Measurements from ENCODE around the gene CKB. TPM values are rescaled to one million over a fixed set of nuclear protein-coding genes. Genes with fewer than 3 reads are reported as not detected.

CKB gene
- total RNA-seq, 4 donors from 2014 or later, result 75.6 to 249 (median 141) TPM

DNA sequence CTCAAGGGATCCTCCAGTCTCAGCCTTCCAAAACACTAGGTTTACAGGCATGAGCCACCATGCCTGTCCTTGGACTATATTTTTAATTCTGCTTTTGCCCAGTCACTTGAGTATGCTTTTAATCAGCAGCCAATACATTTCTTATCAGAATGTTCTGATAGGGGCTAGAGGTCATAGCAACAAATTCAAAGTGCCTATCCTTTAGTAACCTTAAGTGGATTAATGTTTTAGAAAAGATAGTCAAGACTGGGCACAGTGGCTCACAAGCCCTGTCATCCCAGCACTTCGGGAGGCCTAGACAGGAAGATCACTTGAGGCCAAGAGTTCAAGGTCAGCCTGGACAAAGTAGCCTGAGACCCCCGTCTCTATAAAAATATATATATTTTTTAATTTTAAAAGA lies 37.1 kb downstream of the CKB start:
- no peak overlapping the region for H3K27ac ChIP-seq
- H3K4me3 ChIP-seq, result no peak overlapping the region
- no peaks in the 10 kb centered on the region for H3K9me3 ChIP-seq
- WGBS, 2 donors, result 94% methylated on average over 2 of the region's 2 CpGs
- TF ChIP-seq EP300 (IDR thresholded peaks at IDR 0.05), result no peak
- TF ChIP-seq, protein P1, sequence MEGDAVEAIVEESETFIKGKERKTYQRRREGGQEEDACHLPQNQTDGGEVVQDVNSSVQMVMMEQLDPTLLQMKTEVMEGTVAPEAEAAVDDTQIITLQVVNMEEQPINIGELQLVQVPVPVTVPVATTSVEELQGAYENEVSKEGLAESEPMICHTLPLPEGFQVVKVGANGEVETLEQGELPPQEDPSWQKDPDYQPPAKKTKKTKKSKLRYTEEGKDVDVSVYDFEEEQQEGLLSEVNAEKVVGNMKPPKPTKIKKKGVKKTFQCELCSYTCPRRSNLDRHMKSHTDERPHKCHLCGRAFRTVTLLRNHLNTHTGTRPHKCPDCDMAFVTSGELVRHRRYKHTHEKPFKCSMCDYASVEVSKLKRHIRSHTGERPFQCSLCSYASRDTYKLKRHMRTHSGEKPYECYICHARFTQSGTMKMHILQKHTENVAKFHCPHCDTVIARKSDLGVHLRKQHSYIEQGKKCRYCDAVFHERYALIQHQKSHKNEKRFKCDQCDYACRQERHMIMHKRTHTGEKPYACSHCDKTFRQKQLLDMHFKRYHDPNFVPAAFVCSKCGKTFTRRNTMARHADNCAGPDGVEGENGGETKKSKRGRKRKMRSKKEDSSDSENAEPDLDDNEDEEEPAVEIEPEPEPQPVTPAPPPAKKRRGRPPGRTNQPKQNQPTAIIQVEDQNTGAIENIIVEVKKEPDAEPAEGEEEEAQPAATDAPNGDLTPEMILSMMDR (IDR thresholded peaks at IDR 0.05), result no peak
- no peak for TF ChIP-seq POLR2A (IDR thresholded peaks at IDR 0.05)
- H3K4me1 ChIP-seq, result no peaks in the 10 kb centered on the region
- H3K27me3 ChIP-seq, result no peaks in the 10 kb centered on the region
- peaks cover 0 to 77% (median 4%) of the 10 kb centered on the region in 3 donors for H3K36me3 ChIP-seq
- DNase-seq (ENCODE audit: low spot score in 2 of 2), result no peak

DNA sequence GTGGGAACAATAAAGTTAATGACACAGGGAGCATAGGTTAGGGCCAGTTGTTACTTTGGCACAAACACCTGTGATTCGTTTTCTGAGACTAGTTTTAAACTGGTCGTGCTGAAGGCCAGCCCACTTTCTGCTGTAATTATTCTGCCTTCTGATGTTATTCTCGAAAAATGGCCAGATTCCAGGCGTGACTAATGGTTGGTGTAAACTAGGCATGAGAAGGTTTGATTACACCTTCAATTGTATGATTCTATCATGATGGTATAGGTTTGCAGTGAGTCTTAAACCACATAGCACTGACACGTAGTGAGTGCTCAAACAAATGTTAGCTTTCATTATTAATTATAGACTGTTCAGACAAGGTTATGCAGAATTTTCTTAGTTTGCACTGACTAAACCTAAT lies 39.0 kb downstream of the CKB start:
- Histone ChIP-seq H3K27ac (no peak overlapping the region), H3K27me3 (no peaks in the 10 kb centered on the region), H3K4me1 (no peaks in the 10 kb centered on the region), H3K4me3 (no peak overlapping the region), H3K36me3 (peaks cover 0 to 76% (median 4%) of the 10 kb centered on the region in 3 donors), H3K9me3 (no peaks in the 10 kb centered on the region)
- WGBS, 2 donors, result 53 to 63% methylated on average over 5 of the region's 5 CpGs
- DNase-seq (ENCODE audit: low spot score in 2 of 2), result no peak
- TF ChIP-seq POLR2A (IDR thresholded peaks at IDR 0.05), result no peak
- no peak for TF ChIP-seq EP300 (IDR thresholded peaks at IDR 0.05)
- TF ChIP-seq, protein P1 (IDR thresholded peaks at IDR 0.05), result no peak

GRCh38 chr14:103480595-103480994 lies 42.0 kb downstream of the CKB start:
- Histone ChIP-seq H3K9me3 (no peaks in the 10 kb centered on the region), H3K27ac (no peak overlapping the region), H3K4me1 (no peaks in the 10 kb centered on the region), H3K36me3 (peaks cover 0 to 90% (median 0%) of the 10 kb centered on the region in 3 donors), H3K4me3 (no peak overlapping the region), H3K27me3 (no peaks in the 10 kb centered on the region)
- TF ChIP-seq, protein P1 (IDR thresholded peaks at IDR 0.05), result no peak
- TF ChIP-seq POLR2A (IDR thresholded peaks at IDR 0.05), result no peak
- TF ChIP-seq EP300 (IDR thresholded peaks at IDR 0.05), result no peak
- 77 to 80% methylated on average over 3 of the region's 3 CpGs for WGBS, 2 donors
- DNase-seq (ENCODE audit: low spot score in 2 of 2), result no peak

DNA sequence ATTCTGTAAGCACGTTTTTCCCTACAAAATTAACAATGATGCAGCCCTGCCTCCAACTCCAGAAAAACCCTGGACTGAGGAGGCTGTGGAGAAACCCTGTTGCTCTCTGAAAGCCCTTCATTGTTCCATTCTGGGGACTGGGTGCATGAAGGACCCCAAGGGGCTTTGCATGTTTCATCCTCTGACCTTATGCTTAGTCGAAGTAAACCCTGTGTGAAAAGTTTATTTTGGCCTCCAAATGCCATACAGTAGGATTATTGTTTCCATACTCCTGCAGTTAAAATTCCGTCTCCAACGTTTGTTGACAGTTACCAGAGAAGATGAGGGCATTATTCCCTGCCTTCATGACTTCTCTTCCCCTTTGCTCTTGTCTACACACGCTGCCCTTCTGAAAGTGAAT lies 46.0 kb downstream of the CKB start:
- H3K9me3 ChIP-seq, result no peaks in the 10 kb centered on the region
- no peaks in the 10 kb centered on the region for H3K27me3 ChIP-seq
- H3K27ac ChIP-seq, result no peak overlapping the region
- no peak for DNase-seq (ENCODE audit: low spot score in 2 of 2)
- no peaks in the 10 kb centered on the region for H3K4me1 ChIP-seq
- WGBS, 2 donors, result 29 to 44% methylated on average over 5 of the region's 5 CpGs
- peaks cover 0 to 86% (median 0%) of the 10 kb centered on the region in 3 donors for H3K36me3 ChIP-seq
- TF ChIP-seq EP300 (IDR thresholded peaks at IDR 0.05) (no peak), POLR2A (IDR thresholded peaks at IDR 0.05) (no peak)
- TF ChIP-seq, protein P1 (IDR thresholded peaks at IDR 0.05), result no peak
- H3K4me3 ChIP-seq, result no peak overlapping the region

- Histone ChIP-seq H3K27ac (no peak overlapping the region), H3K4me3 (no peak overlapping the region), H3K36me3 (peaks cover 0 to 85% (median 0%) of the 10 kb centered on the region in 3 donors), H3K27me3 (no peaks in the 10 kb centered on the region), H3K9me3 (no peaks in the 10 kb centered on the region), H3K4me1 (no peaks in the 10 kb centered on the region)
- 61 to 86% methylated on average over 3 of the region's 3 CpGs for WGBS, 2 donors
- no peak for DNase-seq (ENCODE audit: low spot score in 2 of 2)
- TF ChIP-seq POLR2A (IDR thresholded peaks at IDR 0.05), result no peak
- TF ChIP-seq EP300 (IDR thresholded peaks at IDR 0.05), result no peak
- TF ChIP-seq, protein P1 (IDR thresholded peaks at IDR 0.05), result no peak
Measured at GRCh38 chr14:103476065-103476464, 46.6 kb downstream of the CKB start.
